ENCODE measurements around the gene COL16A1.

COL16A1 gene

GRCh38 chr1:31652891-31653499 is 50.8 kb downstream of the COL16A1 start:
- no peak overlapping the region for H3K9ac ChIP-seq (ENCODE audit: low read length)
- H3K4me1 ChIP-seq (ENCODE audit: control insufficient read depth, insufficient read depth, low read length) = no peaks in the 10 kb centered on the region
- H3K9me3 ChIP-seq (ENCODE audit: control insufficient read depth, insufficient read depth, low read depth, low read length) = no peaks in the 10 kb centered on the region
- H3K36me3 ChIP-seq (ENCODE audit: control insufficient read depth, insufficient read depth, low read length) = no peaks in the 10 kb centered on the region
- H3K4me3 ChIP-seq (ENCODE audit: low read depth, low read length) = no peak overlapping the region
- no peak overlapping the region for H3K27ac ChIP-seq (ENCODE audit: low read depth, low read length)
- no peaks in the 10 kb centered on the region for H3K27me3 ChIP-seq (ENCODE audit: control insufficient read depth, insufficient read depth, low read length)

- no peaks in the 10 kb centered on the region for H3K9me3 ChIP-seq (ENCODE audit: control insufficient read depth, insufficient read depth, low read depth, low read length)
- no peaks in the 10 kb centered on the region for H3K27me3 ChIP-seq (ENCODE audit: control insufficient read depth, insufficient read depth, low read length)
- H3K9ac ChIP-seq (ENCODE audit: low read length) = no peak overlapping the region
- no peaks in the 10 kb centered on the region for H3K4me1 ChIP-seq (ENCODE audit: control insufficient read depth, insufficient read depth, low read length)
- no peak overlapping the region for H3K4me3 ChIP-seq (ENCODE audit: low read depth, low read length)
- no peak overlapping the region for H3K27ac ChIP-seq (ENCODE audit: low read depth, low read length)
- H3K36me3 ChIP-seq (ENCODE audit: control insufficient read depth, insufficient read depth, low read length) = no peaks in the 10 kb centered on the region
These were observed 52.1 kb downstream of the COL16A1 start for GRCh38 chr1:31651766-31652165.

DNA sequence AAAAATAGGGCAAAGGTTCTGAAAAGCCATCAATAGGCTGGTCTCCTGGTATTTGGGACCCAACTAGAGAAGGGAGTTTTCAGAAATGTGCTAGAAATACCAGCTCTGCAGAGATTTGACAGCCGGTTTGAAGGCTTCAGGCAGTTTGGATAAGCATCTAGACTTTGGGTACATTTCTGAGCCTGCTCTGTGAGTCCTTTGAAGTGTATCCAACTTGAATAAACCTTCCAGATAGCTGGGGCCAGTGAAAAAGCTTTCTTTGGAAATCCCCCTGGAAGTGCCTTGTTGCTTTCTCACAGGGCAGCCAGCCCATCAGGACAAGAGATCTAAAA is 52.8 kb downstream of the COL16A1 start:
- Histone ChIP-seq H3K9me3 (ENCODE audit: control insufficient read depth, insufficient read depth, low read depth, low read length) (no peaks in the 10 kb centered on the region), H3K4me3 (ENCODE audit: low read depth, low read length) (no peak overlapping the region), H3K4me1 (ENCODE audit: control insufficient read depth, insufficient read depth, low read length) (no peaks in the 10 kb centered on the region), H3K27me3 (ENCODE audit: control insufficient read depth, insufficient read depth, low read length) (no peaks in the 10 kb centered on the region), H3K27ac (ENCODE audit: low read depth, low read length) (no peak overlapping the region), H3K9ac (ENCODE audit: low read length) (no peak overlapping the region), H3K36me3 (ENCODE audit: control insufficient read depth, insufficient read depth, low read length) (no peaks in the 10 kb centered on the region)

- Histone ChIP-seq H3K27me3 (ENCODE audit: control insufficient read depth, insufficient read depth, low read length) (no peaks in the 10 kb centered on the region), H3K36me3 (ENCODE audit: control insufficient read depth, insufficient read depth, low read length) (no peaks in the 10 kb centered on the region), H3K27ac (ENCODE audit: low read depth, low read length) (no peak overlapping the region), H3K9ac (ENCODE audit: low read length) (no peak overlapping the region), H3K9me3 (ENCODE audit: control insufficient read depth, insufficient read depth, low read depth, low read length) (no peaks in the 10 kb centered on the region), H3K4me3 (ENCODE audit: low read depth, low read length) (no peak overlapping the region), H3K4me1 (ENCODE audit: control insufficient read depth, insufficient read depth, low read length) (no peaks in the 10 kb centered on the region)
These were observed 53.4 kb downstream of the COL16A1 start for GRCh38 chr1:31650161-31651088.

GRCh38 chr1:31648641-31649357 is 55.0 kb downstream of the COL16A1 start:
- Histone ChIP-seq H3K27ac (ENCODE audit: low read depth, low read length) (no peak overlapping the region), H3K4me1 (ENCODE audit: control insufficient read depth, insufficient read depth, low read length) (peaks cover 3% of the 10 kb centered on the region), H3K4me3 (ENCODE audit: low read depth, low read length) (no peak overlapping the region), H3K36me3 (ENCODE audit: control insufficient read depth, insufficient read depth, low read length) (no peaks in the 10 kb centered on the region), H3K27me3 (ENCODE audit: control insufficient read depth, insufficient read depth, low read length) (no peaks in the 10 kb centered on the region), H3K9me3 (ENCODE audit: control insufficient read depth, insufficient read depth, low read depth, low read length) (no peaks in the 10 kb centered on the region), H3K9ac (ENCODE audit: low read length) (no peak overlapping the region)

DNA sequence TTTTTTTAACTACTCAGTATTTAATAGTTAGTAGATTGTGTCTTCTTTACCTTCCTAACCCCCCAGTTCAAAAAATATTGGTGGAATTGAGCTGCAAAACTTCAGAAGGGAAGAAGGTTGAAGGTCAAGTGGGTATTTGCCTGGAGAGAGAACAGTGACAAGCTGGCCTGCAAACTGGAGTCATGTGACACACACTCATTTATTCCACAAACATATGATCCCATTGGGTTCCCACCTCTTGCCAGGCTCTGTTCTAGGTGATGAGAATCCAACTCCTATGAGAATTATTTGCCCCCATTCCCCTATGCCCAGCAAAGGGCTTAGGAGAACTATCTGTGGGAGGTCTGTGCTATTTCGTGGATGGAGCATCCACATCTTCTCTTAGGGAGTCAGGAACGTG is 55.6 kb downstream of the COL16A1 start:
- Histone ChIP-seq H3K4me3 (ENCODE audit: low read depth, low read length) (no peak overlapping the region), H3K9ac (ENCODE audit: low read length) (no peak overlapping the region), H3K36me3 (ENCODE audit: control insufficient read depth, insufficient read depth, low read length) (no peaks in the 10 kb centered on the region), H3K27me3 (ENCODE audit: control insufficient read depth, insufficient read depth, low read length) (no peaks in the 10 kb centered on the region), H3K27ac (ENCODE audit: low read depth, low read length) (no peak overlapping the region), H3K9me3 (ENCODE audit: control insufficient read depth, insufficient read depth, low read depth, low read length) (no peaks in the 10 kb centered on the region), H3K4me1 (ENCODE audit: control insufficient read depth, insufficient read depth, low read length) (peaks cover 9% of the 10 kb centered on the region)

DNA sequence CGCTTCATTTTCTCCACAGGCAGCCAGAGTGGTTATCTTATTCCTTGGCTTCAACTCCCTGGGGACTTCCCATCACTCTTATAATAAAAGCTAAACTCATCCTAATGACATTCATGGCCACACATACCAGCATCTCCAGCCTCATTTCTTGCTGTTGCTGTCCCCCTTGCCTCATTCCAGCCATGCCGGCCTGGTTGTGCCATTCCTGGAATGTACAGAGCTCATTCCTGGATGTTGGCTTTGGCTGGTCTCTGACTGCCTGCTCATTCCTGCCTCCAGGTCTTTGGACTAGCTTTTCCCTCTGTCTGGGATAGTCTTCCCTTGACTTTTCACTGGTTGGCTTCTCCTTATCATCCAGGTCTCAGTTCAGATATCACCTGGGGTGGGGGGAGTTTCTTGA is 56.7 kb downstream of the COL16A1 start:
- Histone ChIP-seq H3K9me3 (ENCODE audit: control insufficient read depth, insufficient read depth, low read depth, low read length) (no peaks in the 10 kb centered on the region), H3K4me3 (ENCODE audit: low read depth, low read length) (no peak overlapping the region), H3K27ac (ENCODE audit: low read depth, low read length) (no peak overlapping the region), H3K36me3 (ENCODE audit: control insufficient read depth, insufficient read depth, low read length) (no peaks in the 10 kb centered on the region), H3K9ac (ENCODE audit: low read length) (no peak overlapping the region), H3K27me3 (ENCODE audit: control insufficient read depth, insufficient read depth, low read length) (no peaks in the 10 kb centered on the region), H3K4me1 (ENCODE audit: control insufficient read depth, insufficient read depth, low read length) (peaks cover 9% of the 10 kb centered on the region)

- H3K9me3 ChIP-seq (ENCODE audit: control insufficient read depth, insufficient read depth, low read depth, low read length) = no peaks in the 10 kb centered on the region
- peaks cover 10% of the 10 kb centered on the region for H3K4me1 ChIP-seq (ENCODE audit: control insufficient read depth, insufficient read depth, low read length)
- H3K9ac ChIP-seq (ENCODE audit: low read length) = no peak overlapping the region
- no peak overlapping the region for H3K27ac ChIP-seq (ENCODE audit: low read depth, low read length)
- no peak overlapping the region for H3K4me3 ChIP-seq (ENCODE audit: low read depth, low read length)
- no peaks in the 10 kb centered on the region for H3K36me3 ChIP-seq (ENCODE audit: control insufficient read depth, insufficient read depth, low read length)
- H3K27me3 ChIP-seq (ENCODE audit: control insufficient read depth, insufficient read depth, low read length) = no peaks in the 10 kb centered on the region
These were observed 57.4 kb downstream of the COL16A1 start for GRCh38 chr1:31646259-31646960.

DNA sequence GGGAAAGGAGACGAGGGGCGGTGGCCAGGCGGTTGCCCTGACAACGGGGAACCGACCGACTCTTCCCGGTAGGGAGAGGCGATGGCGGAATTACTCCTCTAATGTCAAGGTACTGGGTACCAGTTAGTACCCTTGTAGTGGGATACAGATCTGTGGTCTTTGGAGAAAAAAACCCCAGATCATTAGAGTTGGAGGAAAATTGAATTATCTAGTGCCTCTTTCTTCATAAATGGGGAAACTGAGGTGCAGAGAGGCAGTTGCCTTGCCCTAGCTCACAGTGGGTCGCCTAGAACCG is 58.6 kb downstream of the COL16A1 start:
- peak overlapping the region; percentile 98 for H3K4me3 ChIP-seq (ENCODE audit: low read depth, low read length)

DNA sequence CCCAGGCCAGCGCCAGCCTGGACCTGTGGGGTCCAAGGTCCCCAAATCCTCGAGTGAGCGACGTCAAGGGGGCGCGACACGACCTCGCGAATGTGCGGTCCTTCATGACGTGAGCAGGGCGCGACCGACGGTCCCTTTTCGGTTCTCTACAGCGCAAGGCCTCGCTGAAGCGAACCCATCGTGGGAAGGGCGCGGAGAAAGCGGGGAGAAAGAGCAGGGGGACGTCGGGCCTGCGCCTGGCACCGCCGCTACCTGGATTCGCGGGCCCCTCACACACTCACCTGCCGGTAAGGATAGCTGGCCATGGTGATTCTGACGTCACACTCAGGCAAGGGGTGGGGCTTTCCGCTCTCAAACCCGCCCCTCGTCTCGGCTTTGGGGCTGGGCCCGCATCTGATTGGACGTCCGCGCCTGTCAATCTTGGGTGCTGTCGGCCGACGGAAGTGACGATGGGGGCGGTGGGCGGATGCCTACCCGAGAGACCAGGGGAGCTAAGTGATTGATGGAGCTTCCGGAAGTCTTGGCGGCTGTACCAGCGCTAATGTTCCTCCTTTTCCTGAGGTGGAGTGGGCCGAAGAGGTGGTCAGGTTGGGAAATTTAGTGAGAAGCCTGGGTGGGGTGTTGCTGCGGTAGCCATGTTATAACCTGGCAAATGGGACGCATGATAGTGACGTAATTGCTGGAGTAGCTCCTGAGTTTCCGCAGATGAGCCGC is 59.1 kb downstream of the COL16A1 start, which contains the start of gene PEF1:
Gene PEF1 (minus strand): TSS at position 317 of the 714 bp plus-strand sequence. CDS start 12 bp downstream, at position 305.
- Histone ChIP-seq H3K4me3 (ENCODE audit: low read depth, low read length) (peak within 1 kb of the TSS; percentile 98), H3K36me3 (ENCODE audit: control insufficient read depth, insufficient read depth, low read length) (no peaks in the 10 kb centered on the region), H3K27ac (ENCODE audit: low read depth, low read length) (peak within 1 kb of the TSS; percentile 97)

More for the DNA sequence above, 58.6 kb downstream of the COL16A1 start:
- no peaks in the 10 kb centered on the region for H3K36me3 ChIP-seq (ENCODE audit: control insufficient read depth, insufficient read depth, low read length)
- H3K9me3 ChIP-seq (ENCODE audit: control insufficient read depth, insufficient read depth, low read depth, low read length) = no peaks in the 10 kb centered on the region
- H3K27ac ChIP-seq (ENCODE audit: low read depth, low read length) = peak overlapping the region; percentile 97
- H3K27me3 ChIP-seq (ENCODE audit: control insufficient read depth, insufficient read depth, low read length) = no peaks in the 10 kb centered on the region
- peaks cover 17% of the 10 kb centered on the region for H3K4me1 ChIP-seq (ENCODE audit: control insufficient read depth, insufficient read depth, low read length)
- peak overlapping the region; percentile 98 for H3K9ac ChIP-seq (ENCODE audit: low read length)

More for the DNA sequence above, 59.1 kb downstream of the COL16A1 start, which contains the start of gene PEF1:
- H3K9ac ChIP-seq (ENCODE audit: low read length) = peak within 1 kb of the TSS; percentile 98
- H3K4me1 ChIP-seq (ENCODE audit: control insufficient read depth, insufficient read depth, low read length) = peaks cover 17% of the 10 kb centered on the region
- no peaks in the 10 kb centered on the region for H3K27me3 ChIP-seq (ENCODE audit: control insufficient read depth, insufficient read depth, low read length)
- H3K9me3 ChIP-seq (ENCODE audit: control insufficient read depth, insufficient read depth, low read depth, low read length) = no peaks in the 10 kb centered on the region
